SKM-1 treated with dmso at 0.1 percent for 144 hours (cell line): ENCODE results near the gene NDRG2.
"Not testable (repeated sequence)": the region's sequence is repeated elsewhere in the genome, so short reads cannot be mapped to it uniquely, and the experiment has no call there.

Experiments used
- DNase-seq: peaks from one replicate; lab custom pipeline; 2025; ENCODE audit not compliant: unreplicated experiment; lab: John Stamatoyannopoulos, UW

NDRG2 gene

GRCh38 chr14:21016413-21017190, 8.3 kb downstream of the NDRG2 start:
- no peak for DNase-seq

- DNase-seq: peak; percentile 62
These were observed 9.5 kb downstream of the NDRG2 start for GRCh38 chr14:21015312-21015711.

GRCh38 chr14:21014761-21015190, 10.1 kb downstream of the NDRG2 start:
- peak; percentile 30 for DNase-seq

GRCh38 chr14:21011136-21011535, 13.7 kb downstream of the NDRG2 start:
- DNase-seq: no peak

GRCh38 chr14:21009721-21010120, 15.1 kb downstream of the NDRG2 start:
- not testable (repeated sequence) for DNase-seq

GRCh38 chr14:21003788-21004346, 21.0 kb downstream of the NDRG2 start:
- no peak for DNase-seq

GRCh38 chr14:21001218-21001617, 23.6 kb downstream of the NDRG2 start:
- no peak for DNase-seq

- DNase-seq: no peak
These were observed 25.3 kb downstream of the NDRG2 start for GRCh38 chr14:20999591-20999990.

- no peak for DNase-seq
These were observed 26.0 kb downstream of the NDRG2 start, which contains the start of gene SLC39A2 for GRCh38 chr14:20998674-20999366. SLC39A2 (plus strand) TSS chr14:20999293; CDS start chr14:20999447, 154 bp downstream.

GRCh38 chr14:20998139-20998538, 26.7 kb downstream of the NDRG2 start:
- no peak for DNase-seq

GRCh38 chr14:20997564-20997963, 27.3 kb downstream of the NDRG2 start:
- no peak for DNase-seq

GRCh38 chr14:20997115-20997514, 27.7 kb downstream of the NDRG2 start:
- DNase-seq: no peak

- no peak for DNase-seq
These were observed 28.3 kb downstream of the NDRG2 start for GRCh38 chr14:20996521-20996920.

GRCh38 chr14:20989787-20990600, 34.9 kb downstream of the NDRG2 start, which contains the start of gene METTL17:
METTL17 (plus strand) TSS chr14:20989980; CDS start chr14:20990003, 23 bp downstream.
- peak; percentile 76 for DNase-seq

- DNase-seq: no peak
These were observed 35.4 kb downstream of the NDRG2 start for GRCh38 chr14:20989471-20989786.

- peak; percentile 36 for DNase-seq
These were observed 36.0 kb downstream of the NDRG2 start for GRCh38 chr14:20988717-20989470.

- no peak for DNase-seq
These were observed 38.0 kb downstream of the NDRG2 start for GRCh38 chr14:20986811-20987210.

- peak; percentile 40 for DNase-seq
These were observed 39.2 kb downstream of the NDRG2 start for GRCh38 chr14:20985650-20986049.

- DNase-seq: no peak
These were observed 42.1 kb downstream of the NDRG2 start for GRCh38 chr14:20982646-20983369.

- no peak for DNase-seq
These were observed 44.0 kb downstream of the NDRG2 start for GRCh38 chr14:20980906-20981305.
